Kidney glomerular epithelial cell (primary cell): ENCODE measurements around the gene POLD2.
"Not testable (repeated sequence)": the region's sequence is repeated elsewhere in the genome, so short reads cannot be mapped to it uniquely, and the experiment has no call there.

ENCODE experiments used
- DNase-seq: peaks from one replicate; lab custom pipeline; 2025; lab: John Stamatoyannopoulos, UW

POLD2 gene

DNA sequence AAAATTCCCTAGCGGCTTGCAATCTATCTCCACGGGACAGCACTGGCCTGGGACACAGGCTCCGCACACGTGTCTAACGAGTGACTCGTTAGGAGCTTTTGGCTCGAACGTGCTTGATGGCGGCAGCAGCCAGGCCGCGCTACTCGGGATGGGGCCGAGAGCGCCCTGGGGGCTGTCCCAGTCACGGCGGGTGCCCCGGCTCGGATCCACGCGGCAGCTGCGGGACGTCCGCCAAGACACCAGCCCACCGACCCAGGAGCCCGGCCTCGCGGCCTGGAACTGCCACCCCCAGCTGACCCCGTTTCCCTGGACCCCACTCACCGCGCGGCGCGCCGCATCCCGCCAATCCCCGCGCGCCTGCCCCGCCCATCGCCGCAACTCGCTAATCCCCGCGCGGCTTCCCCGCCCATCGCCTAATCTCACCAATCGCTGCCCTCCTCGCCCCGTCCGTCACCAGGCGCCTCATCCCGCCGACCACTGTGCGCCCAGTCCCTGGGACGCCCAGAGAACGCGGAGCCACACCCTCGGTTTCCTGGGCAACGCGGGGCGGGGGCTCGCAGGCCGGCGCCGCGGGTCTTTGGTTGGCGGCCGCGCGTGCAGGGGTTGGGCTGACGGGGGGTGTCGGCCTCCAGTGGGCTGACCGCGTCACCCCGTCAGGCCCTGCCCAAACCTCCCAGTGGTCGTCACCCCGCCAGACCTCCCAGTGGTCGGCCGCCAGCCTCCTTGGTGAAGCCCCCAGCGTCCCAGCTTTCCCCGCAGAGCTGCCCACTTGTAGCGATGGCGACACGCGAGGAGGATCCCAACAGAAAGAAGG, at the start of gene POLD2:
TSS of gene POLD2 (minus strand) at position 359 of the 814 bp plus-strand sequence. CDS start 1,495 bp downstream, outside the sequence.
- DNase-seq: peak; percentile 95

DNA sequence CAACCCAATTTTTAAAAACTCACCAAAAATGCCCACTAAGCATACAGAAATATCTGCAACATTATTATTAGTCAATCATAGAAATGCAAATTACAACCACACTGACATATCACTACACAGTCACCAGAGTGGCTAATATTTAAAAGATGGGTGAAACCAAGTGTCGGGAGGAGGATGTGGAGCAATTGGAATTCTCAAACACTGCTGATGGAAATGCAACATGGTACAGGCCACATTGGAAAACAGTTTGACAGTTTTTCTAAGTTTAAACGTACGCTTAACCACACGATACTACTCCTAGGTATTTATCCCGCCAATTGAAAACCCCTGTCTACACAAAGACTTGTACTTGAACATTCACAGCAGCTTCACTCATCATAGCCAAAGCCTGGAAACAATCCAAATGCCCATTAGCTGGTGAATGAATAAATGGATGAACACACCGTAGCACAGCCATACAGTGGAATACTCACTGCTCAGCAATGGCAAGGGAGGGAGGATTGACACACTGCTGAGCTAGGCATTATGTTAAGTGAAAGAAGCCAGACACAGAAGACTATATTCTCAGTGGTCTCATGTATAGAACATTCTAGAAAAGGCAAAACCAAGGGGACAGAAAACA, 49.6 kb upstream of the POLD2 start:
- DNase-seq: peak; percentile 78

DNA sequence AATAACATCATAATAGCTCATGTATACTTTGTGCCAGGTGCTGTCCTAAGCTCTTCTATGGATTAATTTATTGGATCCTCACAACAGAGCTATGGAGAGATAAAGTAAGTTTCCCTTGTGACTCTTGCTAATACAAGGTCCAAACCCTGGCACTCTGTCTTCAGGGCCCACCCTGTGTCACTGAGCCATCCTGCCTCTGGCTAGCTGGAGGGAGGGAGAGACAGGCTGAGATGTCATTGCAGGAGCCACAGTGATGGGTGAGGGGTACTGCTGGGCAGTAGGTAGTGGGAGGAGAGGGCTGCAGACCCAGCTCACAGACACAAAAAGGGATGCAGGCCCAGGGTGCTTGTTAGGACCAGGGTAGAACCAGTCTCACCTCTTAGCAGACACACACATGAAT, 49.0 kb upstream of the POLD2 start:
- no peak for DNase-seq

DNA sequence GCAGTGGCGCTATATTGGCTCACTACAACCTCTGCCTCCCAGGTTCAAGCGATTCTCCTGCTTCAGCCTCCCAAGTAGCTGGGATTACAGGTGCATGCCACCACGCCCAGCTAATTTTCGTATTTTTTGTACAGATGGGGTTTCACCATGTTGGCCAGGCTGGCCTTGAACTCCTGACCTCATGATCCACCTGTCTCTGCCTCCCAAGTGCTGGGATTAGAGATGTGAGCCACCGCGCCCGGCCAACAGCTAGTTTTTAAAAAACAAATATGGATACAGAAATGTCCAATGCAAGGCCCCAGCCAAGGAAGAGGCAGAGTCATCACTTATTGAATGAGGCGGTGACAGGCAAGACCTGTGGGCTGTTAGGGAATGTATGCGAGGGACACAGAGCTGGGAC, 48.6 kb upstream of the POLD2 start:
- DNase-seq: not testable (repeated sequence)

DNA sequence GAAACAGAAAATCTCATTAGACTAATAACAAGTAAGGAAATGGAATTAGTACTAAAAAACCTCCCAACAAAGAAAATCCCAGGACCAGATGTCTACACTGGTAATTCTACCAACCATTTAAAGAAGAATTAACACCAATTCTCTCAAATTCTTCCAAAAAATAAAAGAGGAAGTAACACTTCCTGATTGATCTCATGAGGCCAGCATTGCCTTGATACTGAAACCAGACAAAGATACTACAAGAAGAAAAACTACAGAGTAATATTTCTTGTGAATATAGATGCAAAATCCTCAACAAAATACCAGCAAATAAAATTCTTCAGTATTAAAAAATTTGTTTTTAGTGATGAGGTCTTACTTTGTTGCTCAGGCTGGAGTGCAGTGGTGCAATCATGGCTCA, 44.6 kb upstream of the POLD2 start:
- DNase-seq: no peak

DNA sequence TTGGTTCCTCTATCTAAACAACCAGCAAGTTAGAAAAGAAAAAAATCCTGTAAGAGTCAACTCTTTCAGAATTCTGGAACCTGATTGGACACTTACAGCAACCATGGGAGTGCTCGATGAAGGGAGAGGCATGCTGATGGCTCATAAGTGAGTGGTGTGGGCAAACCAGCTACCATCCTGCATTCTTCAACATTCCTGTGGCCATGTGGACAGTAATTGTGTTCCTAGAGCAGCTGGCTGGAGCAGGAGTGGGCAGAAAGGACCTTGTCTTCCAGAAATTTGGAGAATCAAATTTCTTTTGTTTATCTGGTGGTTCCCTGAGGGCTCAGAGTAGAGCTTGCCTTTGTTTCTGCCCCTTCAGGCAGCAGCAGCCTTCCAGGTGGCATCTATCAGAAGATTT, 40.2 kb upstream of the POLD2 start:
- peak; percentile 93 for DNase-seq

DNA sequence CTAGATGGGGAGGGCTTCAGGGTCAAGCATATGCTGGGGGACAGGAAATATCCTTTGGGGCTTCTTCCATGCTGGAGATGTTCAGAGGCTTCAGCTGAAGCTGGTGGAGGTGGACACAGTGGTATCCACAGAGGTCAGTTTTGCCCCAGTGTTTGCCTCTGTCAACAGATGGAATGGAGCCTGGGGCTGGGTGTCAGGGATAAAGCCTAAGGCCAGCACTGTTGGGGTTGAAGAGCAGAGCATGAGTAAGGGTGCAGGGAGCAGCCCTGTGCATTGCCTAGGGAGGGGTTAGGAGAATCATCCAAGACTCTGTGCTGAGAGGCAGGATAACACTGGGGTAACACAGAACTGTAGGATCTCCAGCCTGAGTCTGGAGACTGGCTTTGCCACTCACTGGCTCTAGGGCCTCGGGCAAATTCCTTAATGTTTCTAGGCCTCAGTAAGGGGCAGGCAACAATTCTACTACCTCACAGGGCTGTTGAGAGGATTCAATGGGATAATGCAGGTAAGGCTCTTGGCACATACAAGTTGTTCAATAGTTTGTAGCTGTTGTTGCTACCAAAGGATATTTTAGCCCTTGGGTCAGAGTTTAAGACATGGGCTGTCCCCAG, 39.5 kb upstream of the POLD2 start:
- DNase-seq: no peak

DNA sequence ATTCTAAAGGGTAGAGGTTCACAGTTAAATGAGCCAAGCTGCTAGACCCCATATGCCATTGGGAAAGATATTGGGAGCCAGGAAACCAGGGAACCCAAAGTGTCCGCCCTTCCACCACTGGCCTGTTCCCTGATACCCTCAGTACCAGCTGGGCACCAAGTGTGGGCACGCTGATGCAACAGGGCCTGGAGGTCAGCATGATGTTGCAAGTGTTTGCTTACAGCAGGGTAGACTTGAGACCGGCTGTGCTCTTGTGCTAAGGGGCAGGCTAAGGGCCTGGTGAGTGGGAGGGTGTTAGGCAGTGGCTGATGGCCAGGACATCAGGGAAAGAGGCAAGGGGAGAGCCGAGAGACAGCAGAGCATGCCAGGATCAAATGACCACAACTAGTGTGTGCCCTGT, 38.8 kb upstream of the POLD2 start:
- DNase-seq: no peak

DNA sequence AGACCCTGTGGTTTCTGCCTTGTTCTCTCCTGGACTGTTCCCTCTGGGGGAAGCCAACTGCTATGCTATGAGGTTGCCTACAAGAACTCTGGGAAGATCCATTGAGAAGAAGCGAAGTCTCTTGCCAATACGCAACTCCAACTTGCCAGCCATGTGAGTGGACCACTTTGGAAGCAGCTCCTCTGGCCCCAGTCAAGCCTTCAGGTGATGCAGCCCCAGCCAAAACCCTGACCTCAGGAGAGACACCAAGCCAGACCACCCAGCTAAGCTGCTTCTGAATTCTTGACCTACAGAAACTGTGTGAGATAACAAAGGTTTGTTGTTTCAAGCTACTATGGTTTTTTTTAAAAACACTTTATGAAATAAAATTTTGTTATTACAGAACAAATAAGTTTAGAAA, 38.0 kb upstream of the POLD2 start:
- DNase-seq: no peak

DNA sequence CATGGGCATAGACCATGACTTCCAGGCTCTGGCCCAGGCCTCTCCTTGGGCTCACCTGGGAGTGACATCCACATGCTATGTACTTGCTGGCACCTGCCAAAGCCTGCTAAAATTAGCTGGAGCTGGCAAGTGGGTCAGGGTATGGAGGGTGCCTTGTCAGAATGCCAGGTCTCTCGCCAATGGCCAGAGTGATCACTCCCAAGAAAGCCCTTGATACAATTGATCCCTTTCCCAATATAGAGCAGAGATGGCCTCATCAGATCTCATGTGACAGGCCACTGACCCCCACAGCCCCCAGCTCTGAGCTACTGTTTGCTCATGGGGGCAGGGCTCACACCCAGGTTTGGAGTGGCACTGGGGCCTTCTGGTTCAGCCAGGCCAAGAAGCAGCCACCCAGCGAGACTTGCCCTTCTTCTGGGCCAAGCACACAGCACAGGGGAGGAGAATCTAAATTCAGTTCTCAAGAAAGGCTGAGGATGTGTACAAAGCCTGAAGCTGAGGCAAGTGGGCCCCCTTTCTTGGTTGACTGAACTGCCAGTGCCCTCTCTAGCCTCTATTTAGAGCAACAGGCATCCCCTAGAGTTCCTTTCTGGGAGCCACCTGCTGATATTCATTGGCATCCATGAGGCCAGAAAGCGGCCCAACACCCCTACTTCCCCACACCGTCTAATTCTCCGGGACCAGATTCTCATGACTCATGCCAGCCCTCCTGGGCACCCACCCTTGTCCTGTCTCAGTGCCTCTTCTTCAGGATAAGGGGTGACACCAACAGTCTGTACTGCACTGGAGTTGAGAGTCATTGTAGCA, 36.7 kb upstream of the POLD2 start:
- DNase-seq: no peak

DNA sequence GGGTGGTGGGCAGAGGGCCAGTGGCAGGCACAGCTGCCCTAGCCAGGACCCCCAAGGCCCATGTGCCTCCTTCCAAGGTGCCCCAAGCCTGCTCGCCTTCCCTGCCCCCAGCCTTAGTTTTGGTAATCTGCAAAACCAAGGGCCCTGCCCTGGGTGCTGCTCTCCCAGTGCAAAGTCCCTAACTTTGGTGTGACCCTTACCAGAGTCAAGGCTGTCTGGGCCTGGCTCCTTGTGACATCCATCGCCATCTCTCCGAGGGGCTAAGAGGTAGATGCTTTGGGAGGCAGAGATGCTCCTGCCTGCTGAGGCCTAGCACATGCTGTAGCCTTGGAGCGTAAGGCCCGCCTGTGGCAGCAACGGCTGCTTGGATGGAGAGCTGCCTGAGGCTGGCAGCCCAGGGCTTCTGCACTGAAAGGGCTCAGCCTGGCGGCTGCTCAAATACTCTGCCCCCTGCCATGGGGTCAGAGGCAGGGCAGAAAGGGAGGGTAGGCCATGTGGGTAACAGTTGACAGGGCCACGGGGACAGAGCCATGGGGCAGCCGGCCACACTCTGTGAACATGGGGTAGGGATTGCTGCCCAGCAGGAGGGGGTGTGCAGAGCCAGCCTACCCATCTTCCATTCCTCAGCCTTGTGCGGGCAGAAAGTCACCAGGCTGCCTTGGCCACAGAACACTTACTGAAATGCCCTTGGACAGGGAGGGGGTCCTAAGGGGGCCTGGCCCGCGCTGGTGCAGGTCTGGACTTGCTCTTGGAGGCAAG, 35.7 kb upstream of the POLD2 start:
- DNase-seq: no peak

DNA sequence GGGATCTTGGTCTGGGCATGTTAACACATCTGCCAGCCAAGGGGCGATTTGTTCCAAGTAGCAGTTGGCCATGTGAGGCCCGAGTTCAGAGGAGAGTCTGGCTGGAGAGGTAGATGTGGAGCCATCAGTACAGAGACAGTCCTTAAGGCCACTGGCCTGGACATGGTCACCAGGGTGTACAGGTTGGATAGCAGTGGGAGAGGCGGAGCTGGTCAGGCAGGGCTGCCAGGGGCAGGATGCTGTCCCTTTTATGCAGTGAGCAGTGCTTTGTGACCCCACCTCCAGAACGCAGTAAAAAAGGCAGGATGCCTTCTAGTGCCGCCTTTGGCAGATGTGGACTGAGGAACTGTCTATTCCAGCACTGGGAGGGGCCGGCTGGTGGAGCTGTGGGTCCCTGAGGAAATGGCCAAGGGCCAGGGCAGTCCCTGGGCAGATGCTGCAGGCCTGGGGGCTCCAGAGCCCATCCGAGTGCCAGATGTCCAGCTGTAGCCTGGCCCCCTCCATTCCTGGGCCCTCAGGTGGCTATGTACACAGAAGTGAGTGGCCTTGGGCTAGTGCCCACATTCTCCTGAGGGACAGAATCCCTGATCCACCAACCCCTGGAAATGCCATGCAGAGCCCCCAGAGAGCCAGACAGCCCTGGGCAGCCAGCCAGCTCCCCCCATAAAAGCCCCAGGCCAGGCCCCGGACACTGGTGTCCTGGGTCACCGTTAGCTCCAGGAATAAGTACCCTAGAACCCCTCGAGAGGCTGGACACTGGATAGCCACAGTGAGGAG, 34.9 kb upstream of the POLD2 start:
- DNase-seq: no peak

DNA sequence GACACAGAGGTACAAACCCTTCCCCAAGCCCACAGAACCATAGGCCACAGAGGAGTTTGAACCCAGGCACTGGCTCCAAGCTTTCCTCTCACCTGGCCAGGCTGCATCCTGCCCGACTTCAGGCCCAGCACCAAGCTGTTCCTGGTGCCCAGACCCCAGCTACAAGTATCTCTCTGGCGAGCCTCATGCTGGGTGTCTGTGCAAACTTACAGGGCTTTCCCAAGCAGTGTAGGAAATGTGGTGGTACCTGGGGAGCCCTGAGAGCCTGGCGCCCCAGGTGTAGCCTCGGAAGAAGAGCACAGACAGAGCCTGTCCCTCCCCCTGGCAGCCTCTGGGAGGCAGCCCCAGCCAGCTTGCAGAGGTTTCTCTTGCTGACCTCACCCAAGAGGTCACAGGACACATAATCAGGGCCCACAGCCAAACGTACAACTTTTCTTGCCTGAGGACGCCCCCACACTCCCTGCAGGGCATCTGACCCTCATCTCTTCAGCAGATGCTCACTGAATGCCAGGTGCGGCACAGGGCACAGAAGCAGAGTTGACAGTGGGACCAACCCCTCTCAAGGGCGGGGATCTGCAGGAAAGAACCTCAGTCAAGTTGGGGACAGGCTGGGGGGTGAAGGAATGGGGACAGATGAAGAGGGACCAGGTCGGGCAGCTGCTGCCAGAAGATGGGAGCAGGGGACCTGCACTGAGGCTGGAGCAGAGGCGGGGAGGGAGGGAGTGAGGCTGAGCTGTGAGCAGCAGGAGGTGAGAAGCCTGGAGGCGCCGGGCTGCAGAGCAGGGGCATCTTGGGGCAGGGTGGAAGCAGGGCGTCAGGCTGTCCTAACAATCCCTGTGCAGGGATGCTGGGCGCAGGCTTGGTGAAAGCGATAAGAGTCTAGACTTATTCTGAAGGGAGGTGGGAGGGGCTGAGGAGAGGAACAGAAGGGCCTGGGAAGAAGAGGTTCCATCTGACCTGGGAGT, 34.0 kb upstream of the POLD2 start:
- DNase-seq: no peak

DNA sequence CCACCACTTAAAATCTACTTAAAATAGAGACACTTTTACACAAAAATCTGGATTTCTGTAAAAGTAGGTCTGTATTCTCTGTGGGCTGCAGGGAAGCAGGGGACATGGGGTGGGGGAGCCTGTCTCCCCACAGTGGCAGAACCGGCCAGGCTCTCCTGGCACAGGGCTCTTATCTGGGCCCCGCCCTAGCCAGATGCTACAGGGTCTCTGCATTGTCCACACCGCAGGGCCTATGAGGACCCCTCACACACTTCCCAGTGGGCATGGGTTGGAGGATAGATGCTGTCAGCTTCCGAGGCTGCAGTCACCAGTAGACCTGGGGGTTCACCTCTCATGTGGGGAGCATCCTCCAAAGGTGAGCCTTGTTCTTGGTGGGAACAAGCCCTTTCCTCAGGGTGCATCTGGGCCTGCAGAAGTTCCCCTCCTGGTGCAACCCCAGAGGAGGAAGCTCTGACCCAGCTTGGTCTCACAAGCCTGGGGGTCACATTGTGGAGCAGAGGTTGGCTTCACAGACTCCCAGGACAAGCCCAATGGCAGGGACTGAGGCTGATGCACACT, 33.2 kb upstream of the POLD2 start:
- no peak for DNase-seq

DNA sequence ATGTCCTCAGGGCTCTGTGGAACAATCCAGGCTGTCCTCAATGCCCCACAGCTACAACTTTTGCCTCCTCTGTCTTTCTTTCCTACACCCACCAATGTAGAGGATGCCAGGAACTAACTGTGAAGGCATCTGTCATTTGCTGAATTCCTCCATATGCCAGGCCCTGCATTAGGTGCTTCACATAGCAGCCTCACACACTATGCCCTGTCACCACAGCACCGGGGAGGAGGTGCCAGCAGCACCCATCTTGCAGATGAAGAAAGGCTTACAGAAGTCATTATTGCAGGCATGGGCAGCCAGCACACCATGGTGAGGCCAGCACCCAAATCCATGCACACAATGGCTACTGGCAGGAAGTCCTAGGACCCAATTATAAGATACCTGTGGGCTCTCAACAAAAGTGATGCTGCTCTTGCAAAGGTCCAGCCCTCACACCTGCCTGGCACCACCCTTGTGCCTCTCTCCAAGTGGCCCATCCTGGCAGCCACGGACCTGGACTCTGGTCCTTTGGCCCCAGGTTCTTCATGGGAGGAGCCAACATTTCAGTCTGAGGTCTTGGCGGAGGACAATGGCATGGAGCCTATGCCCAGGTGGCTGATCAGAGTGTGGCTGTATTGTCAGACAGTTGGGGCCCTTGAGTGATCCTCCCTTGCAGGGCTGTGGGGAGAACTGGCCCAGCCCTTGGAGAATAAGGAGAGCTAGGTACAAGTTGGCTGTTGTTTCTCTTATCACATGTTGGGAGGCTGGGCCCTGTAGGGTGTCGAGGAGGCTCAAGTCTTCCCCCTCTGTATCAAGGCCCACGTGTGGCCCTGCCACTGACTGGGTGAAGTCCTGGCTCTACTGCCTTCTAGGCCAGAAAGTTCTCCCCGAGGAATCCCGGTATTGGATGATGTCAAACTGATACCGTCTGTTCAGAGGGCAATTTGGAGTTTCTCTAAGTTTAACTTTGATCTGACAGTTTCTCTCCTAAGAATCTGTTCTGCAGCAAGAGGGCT, 32.1 kb upstream of the POLD2 start:
- no peak for DNase-seq

DNA sequence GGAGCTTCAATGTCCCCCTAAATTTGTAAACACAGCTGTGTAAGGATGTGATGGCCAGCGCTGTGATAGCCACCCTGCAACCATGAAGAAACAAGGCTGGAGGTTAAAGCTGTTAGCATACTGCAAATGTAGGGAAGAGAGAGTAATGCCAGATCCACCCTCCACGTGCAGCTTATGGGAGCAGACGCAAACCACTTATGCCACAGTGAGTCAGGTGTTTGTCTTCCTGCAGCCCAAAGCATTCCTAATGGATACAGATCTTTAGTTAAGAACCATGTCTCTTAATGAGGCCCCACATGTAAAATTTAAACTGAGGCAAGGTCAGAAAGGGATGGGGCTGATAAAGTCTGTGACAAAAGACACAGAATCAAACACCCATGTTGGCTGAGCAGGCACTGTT, 31.4 kb upstream of the POLD2 start:
- DNase-seq: no peak

DNA sequence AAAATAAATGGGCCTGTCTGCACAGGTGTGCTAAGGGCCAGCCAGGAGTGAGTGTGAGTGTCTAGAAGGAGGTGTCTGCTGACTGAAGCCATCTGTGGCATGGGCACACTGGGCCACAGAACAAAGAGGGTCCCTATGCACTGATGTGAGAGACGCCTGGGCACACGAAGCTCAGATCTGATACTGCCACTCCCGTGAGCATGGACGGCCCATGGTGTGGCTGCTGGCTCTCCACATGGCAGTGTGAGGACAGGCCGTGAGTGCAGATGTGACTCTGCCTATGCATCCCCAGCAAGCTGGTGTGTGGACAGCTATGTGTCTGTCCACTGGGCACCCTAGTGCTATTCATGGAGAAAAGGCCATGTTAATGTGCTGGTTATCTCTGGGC, 30.6 kb upstream of the POLD2 start:
- DNase-seq: no peak
